HCT116 (cell line): ENCODE data around the gene TMEM156.

Experiments used
- ATF3 ChIP-seq: IDR thresholded peaks from 2 replicates; pipeline ENCODE4 v1.6.1; 2012
- CEBPB ChIP-seq: IDR thresholded peaks from 2 replicates; pipeline ENCODE4 v1.6.1; 2012; ENCODE audit warnings: low read depth
- CTCF ChIP-seq, 3 experiments: fragments of 200-600 bp in 1 of 3; sonication (generic) in 1 of 3; IDR thresholded peaks in 2 of 3; conservative IDR thresholded peaks in 1 of 3; 2 replicates each; pipeline ENCODE4 v1.5.1; 2012 to 2017; ENCODE audit warnings: low read depth in 2 of 3, low read length in 2 of 3, antibody characterized with exemption in 1 of 3, borderline replicate concordance in 1 of 3, control low read depth in 1 of 3, mild to moderate bottlenecking in 1 of 3, mixed read lengths in 1 of 3, mixed run types in 1 of 3, moderate library complexity in 1 of 3; ENCODE audit not compliant: insufficient read depth in 1 of 3
- EGR1 ChIP-seq: IDR thresholded peaks from 2 replicates; pipeline ENCODE4 v1.6.1; 2012; ENCODE audit warnings: low read depth
- POLR2AphosphoS5 ChIP-seq: IDR thresholded peaks from 2 replicates; pipeline ENCODE4 v1.6.1; 2011; ENCODE audit warnings: mild to moderate bottlenecking, low read depth, low read length, moderate library complexity
- TCF7L2 ChIP-seq: IDR thresholded peaks from 2 replicates; pipeline ENCODE4 v1.7.0; 2011; ENCODE audit warnings: borderline replicate concordance, inconsistent platforms; ENCODE audit not compliant: insufficient read depth, insufficient read length; ENCODE audit errors: extremely low read depth
- YY1 ChIP-seq: IDR thresholded peaks from 2 replicates; pipeline ENCODE4 v1.6.1; 2011; ENCODE audit warnings: low read length, low read depth, moderate library complexity, mild to moderate bottlenecking; ENCODE audit not compliant: insufficient replicate concordance; ENCODE audit errors: extremely low read depth

- TF ChIP-seq EGR1 (no peak), CTCF (IDR thresholded peaks at IDR 0.05 in 2 of 3, conservative IDR thresholded peaks at IDR 0.05 in 1 of 3; ENCODE audit: borderline replicate concordance in 1 of 3, insufficient read depth in 1 of 3, low read depth in 2 of 3, low read length in 2 of 3) (no peak), CEBPB (no peak), TCF7L2 (no peak), POLR2AphosphoS5 (no peak), YY1 (no peak), ATF3 (no peak)
These were observed 76.3 kb downstream of the TMEM156 start for GRCh38 chr4:38955957-38956356.
